Measurements from ENCODE around the gene REN. TPM values are rescaled to one million over a fixed set of nuclear protein-coding genes. Genes with fewer than 3 reads are reported as not detected.

The REN gene
- total and polyA plus RNA-seq, 4 donors: 0.05 to 0.25 (median 0.15) TPM; not detected in 1

DNA sequence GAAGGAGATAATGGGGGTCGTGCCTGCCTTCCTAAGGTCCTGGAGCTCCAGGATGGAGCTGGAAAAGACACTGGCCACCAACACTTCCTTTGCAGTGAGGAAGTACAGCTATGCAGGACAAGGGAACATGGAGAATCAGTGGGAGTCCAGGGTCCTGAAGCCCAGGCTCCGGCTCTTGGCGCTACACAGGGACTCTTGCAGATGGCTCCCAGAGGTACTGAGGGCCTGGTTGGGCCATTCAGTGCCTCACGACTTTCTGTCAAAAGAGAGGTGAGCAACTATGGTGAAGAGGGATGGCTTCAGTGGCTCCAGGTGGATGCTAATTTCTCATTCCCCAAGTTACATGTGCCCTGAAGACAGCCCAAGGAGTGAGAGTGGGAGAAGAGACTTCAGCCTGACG, 12.5 kb downstream of the REN start:
- Histone ChIP-seq H3K4me3 (ENCODE audit: low read depth in 1 of 3, low read length in 3 of 3) (no peak overlapping the region), H3K9ac (ENCODE audit: low read depth in 1 of 2, low read length in 2 of 2) (no peak overlapping the region), H3K36me3 (ENCODE audit: control insufficient read depth in 4 of 4, insufficient read depth in 3 of 4, low read depth in 1 of 4, low read length in 3 of 4) (no peaks in the 10 kb centered on the region), H3K27ac (ENCODE audit: low read depth in 1 of 2, low read length in 2 of 2) (no peak overlapping the region), H3K9me3 (ENCODE audit: control insufficient read depth in 4 of 4, low read length in 3 of 4) (no peaks in the 10 kb centered on the region), H3K27me3 (ENCODE audit: control insufficient read depth in 4 of 4, insufficient read depth in 4 of 4, low read length in 3 of 4) (no peaks in the 10 kb centered on the region), H3K4me1 (ENCODE audit: control insufficient read depth in 4 of 4, insufficient read depth in 4 of 4, low read length in 3 of 4) (peaks cover 0 to 35% (median 27%) of the 10 kb centered on the region in 4 donors)
- DNase-seq (ENCODE audit: low spot score): no peak
- 92% methylated on average over 5 of the region's 5 CpGs for WGBS
- no peak for TF ChIP-seq HNF4G (IDR thresholded peaks at IDR 0.05)
- no peak for TF ChIP-seq ATF3 (IDR thresholded peaks at IDR 0.05)
- TF ChIP-seq TAF1 (conservative IDR thresholded peaks at IDR 0.05): no peak
- TF ChIP-seq MAX (IDR thresholded peaks at IDR 0.05): no peak
- no peak for TF ChIP-seq JUND (IDR thresholded peaks at IDR 0.05)
- TF ChIP-seq HNF4A (conservative IDR thresholded peaks at IDR 0.05): no peak

DNA sequence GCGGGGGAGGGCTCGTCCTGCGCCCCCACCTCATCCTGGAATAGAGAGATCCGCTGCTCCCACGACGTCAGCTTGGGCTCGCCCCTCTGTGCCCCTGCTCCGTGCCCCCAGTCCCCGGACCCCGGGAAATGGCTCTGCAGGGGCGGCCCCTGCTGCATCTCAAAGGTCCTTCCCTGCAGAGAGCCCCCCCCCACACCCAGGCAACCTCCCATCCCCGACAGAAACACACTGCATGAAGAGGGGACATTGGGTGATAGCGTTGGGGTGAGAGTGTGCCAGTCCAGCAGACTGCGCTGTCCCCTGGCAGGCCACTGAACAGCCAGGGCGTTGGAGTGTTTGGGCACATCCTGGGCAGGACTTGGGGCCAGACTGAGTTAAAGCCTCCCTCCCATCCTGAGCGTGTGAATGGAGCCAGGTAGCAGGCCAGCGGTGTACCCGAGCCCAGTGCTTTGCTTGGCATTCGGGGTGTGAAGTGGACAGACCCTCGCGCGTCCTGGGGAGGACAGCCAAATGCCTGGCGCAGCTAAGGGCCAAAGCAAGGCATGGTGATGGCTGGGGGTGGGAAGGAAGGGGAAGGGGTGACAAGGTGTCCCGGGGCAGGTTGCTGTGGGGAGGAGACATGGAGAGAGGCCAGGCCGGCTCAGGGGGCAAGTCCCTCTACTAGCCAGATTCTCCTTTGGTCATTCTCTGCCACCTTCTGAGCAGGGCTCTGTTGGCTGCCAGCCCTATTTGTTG, 13.7 kb downstream of the REN start:
- no peak for DNase-seq (ENCODE audit: low spot score)
- Histone ChIP-seq H3K27ac (ENCODE audit: low read depth in 1 of 2, low read length in 2 of 2) (peak overlapping the region; percentile 28 to 70), H3K27me3 (ENCODE audit: control insufficient read depth in 4 of 4, insufficient read depth in 4 of 4, low read length in 3 of 4) (no peaks in the 10 kb centered on the region), H3K9me3 (ENCODE audit: control insufficient read depth in 4 of 4, low read length in 3 of 4) (no peaks in the 10 kb centered on the region), H3K4me1 (ENCODE audit: control insufficient read depth in 4 of 4, insufficient read depth in 4 of 4, low read length in 3 of 4) (peaks cover 0 to 47% (median 35%) of the 10 kb centered on the region in 4 donors), H3K9ac (ENCODE audit: low read depth in 1 of 2, low read length in 2 of 2) (no peak overlapping the region), H3K4me3 (ENCODE audit: low read depth in 1 of 3, low read length in 3 of 3) (peak overlapping the region; percentile 34 to 58 (median 57)), H3K36me3 (ENCODE audit: control insufficient read depth in 4 of 4, insufficient read depth in 3 of 4, low read depth in 1 of 4, low read length in 3 of 4) (no peaks in the 10 kb centered on the region)
- TF ChIP-seq RAD21 (IDR thresholded peaks at IDR 0.05): peak in 1 of 2 donors; percentile 36
- TF ChIP-seq YY1 (IDR thresholded peaks at IDR 0.05): no peak
- 19% methylated on average over 25 of the region's 25 CpGs for WGBS

DNA sequence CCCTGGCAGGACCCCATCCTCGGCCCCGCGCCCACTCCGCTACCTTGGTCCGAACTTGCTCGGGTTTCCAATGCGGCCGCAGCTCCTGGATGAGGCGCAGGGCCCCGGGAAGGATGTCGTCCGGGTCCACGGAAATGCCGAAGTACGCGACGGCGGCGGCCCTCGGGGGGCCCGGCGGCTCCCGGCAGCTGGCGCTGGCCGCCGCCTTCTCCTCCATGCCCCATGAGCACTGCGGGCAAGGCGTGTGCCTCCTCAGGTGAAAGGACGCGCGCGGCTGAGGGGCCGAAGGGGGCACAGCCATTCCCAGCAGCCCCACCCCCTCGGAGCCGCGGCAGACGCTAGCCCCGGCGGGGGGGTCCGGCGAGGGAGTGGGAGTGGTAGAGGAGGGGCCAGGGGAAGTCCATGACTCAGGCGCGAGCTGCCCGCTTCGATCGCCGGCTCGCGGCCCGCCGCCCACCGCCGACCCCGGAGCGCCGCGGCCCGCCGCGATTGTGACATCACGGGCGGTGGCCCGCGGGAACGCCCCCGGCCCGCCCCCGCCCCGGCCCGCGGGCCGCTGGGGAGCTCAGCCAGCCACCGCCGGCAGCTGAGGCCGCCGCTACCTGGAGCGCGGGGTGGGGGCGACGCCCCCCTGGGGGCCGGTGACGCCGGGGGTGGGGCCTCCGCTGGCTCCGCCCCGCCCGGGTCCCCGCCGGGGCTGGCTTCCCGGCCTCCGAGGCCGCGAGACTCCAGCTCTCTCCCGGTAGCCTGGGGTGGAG, 14.4 kb downstream of the REN start, which contains the start of gene ETNK2:
TSS of gene ETNK2 (minus strand) at position 493 of the 758 bp plus-strand sequence. CDS start at position 301, 192 bp downstream.
- under 1% methylated on average over 94 of the region's 94 CpGs for WGBS
- Histone ChIP-seq H3K9me3 (ENCODE audit: control insufficient read depth in 4 of 4, low read length in 3 of 4) (no peaks in the 10 kb centered on the region), H3K27me3 (ENCODE audit: control insufficient read depth in 4 of 4, insufficient read depth in 4 of 4, low read length in 3 of 4) (no peaks in the 10 kb centered on the region), H3K4me3 (ENCODE audit: low read depth in 1 of 3, low read length in 3 of 3) (peak within 1 kb of the TSS; percentile 50 to 71 (median 57)), H3K27ac (ENCODE audit: low read depth in 1 of 2, low read length in 2 of 2) (peak within 1 kb of the TSS; percentile 28 to 77), H3K4me1 (ENCODE audit: control insufficient read depth in 4 of 4, insufficient read depth in 4 of 4, low read length in 3 of 4) (peaks cover 0 to 55% (median 41%) of the 10 kb centered on the region in 4 donors), H3K36me3 (ENCODE audit: control insufficient read depth in 4 of 4, insufficient read depth in 3 of 4, low read depth in 1 of 4, low read length in 3 of 4) (no peaks in the 10 kb centered on the region), H3K9ac (ENCODE audit: low read depth in 1 of 2, low read length in 2 of 2) (no peak within 1 kb of the TSS)
- DNase-seq (ENCODE audit: low spot score): peak; percentile 67
- TF ChIP-seq NR2F2 (IDR thresholded peaks at IDR 0.05): no peak
- TF ChIP-seq EGR1 (IDR thresholded peaks at IDR 0.05; ENCODE audit: low read depth in 2 of 2): no peak
- TF ChIP-seq CTCF (IDR thresholded peaks at IDR 0.05; ENCODE audit: low read depth, low read length, missing input control): no peak
- TF ChIP-seq RAD21 (IDR thresholded peaks at IDR 0.05): no peak
- TF ChIP-seq JUND (IDR thresholded peaks at IDR 0.05): no peak
- TF ChIP-seq ZBTB33 (IDR thresholded peaks at IDR 0.05): no peak
- no peak for TF ChIP-seq REST (IDR thresholded peaks at IDR 0.05)
- TF ChIP-seq SP1 (IDR thresholded peaks at IDR 0.05): no peak
- TF ChIP-seq FOXA2 (IDR thresholded peaks at IDR 0.05): no peak
- TF ChIP-seq RXRA (IDR thresholded peaks at IDR 0.05): no peak
- TF ChIP-seq HNF4G (IDR thresholded peaks at IDR 0.05): no peak
- no peak for TF ChIP-seq TAF1 (conservative IDR thresholded peaks at IDR 0.05)
- no peak for TF ChIP-seq ATF3 (IDR thresholded peaks at IDR 0.05)
- no peak for TF ChIP-seq HNF4A (conservative IDR thresholded peaks at IDR 0.05)
- TF ChIP-seq MAX (IDR thresholded peaks at IDR 0.05): no peak
- no peak for TF ChIP-seq FOXA1 (IDR thresholded peaks at IDR 0.05)

All from liver (tissue), 9 donors.